DMS114 treated with DMSO at 0.1 percent for 48 hours (cell line): ENCODE data around the gene GAPT.
A peak's percentile ranks its signal among the peaks of the same experiment; 100 is the strongest.

Source experiments
- DNase-seq: peaks from one replicate; lab custom pipeline; 2025; ENCODE audit not compliant: unreplicated experiment; lab: John Stamatoyannopoulos, UW

Gene GAPT

DNA sequence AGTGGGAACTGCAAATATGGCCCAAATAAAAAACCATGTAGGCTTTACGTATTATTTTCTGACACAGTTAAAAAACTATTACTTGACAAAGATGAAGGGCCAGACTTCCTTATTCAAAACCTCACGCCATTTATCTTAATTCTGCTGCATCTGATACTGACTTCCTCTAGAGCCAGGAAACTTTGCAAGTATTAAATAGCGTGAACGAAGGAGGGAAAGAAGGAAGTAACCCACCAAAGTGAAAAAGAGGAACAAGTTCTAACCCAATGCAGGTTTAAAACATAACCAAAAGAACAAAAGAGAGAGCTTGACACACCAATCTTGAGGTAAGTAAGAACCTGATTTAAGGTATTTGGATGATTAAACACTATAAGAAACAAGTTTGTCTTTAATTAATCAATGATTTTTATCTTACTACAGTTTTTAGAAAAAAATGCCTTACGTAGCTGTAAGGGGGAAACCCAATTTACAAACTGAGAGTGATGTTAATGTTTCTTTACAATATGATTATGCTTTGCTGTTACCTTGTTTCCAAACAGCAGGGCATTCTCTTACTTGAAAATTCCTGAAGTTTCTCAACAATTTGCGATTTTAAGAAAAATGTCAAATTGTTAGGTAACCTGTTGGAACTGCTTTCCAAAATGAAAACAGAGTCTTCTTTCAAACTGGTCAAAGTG lies at the start of gene GAPT:
Gene GAPT, plus strand, starts transcription at position 220 of the 677 bp plus-strand sequence. CDS start 3,102 bp downstream, outside the sequence.
- DNase-seq: no peak

GRCh38 chr5:58444805-58445204 lies 46.4 kb upstream of the GAPT start:
- no peak for DNase-seq

GRCh38 chr5:58446024-58446423 lies 45.2 kb upstream of the GAPT start:
- DNase-seq: no peak

DNA sequence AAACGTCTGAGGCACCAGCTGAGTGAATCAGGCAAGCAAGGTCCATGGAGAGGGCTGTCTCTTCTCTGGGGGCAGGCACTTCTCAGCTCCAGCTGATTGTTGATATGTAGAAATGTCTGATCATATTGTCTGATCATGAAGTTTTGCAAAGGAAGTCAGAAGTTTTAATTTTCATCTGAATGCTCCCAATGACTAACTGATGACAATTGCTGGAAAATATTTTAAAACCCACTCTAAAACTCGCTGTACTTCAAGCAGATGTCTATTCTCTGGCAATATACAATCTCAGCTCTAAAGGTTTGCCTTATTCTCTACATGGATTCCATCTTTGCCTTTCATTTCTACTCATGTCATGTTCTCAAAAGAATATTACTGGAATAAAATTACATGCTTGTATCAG lies 44.0 kb upstream of the GAPT start:
- no peak for DNase-seq

- no peak for DNase-seq
These were observed 41.2 kb upstream of the GAPT start for GRCh38 chr5:58450018-58450417.

DNA sequence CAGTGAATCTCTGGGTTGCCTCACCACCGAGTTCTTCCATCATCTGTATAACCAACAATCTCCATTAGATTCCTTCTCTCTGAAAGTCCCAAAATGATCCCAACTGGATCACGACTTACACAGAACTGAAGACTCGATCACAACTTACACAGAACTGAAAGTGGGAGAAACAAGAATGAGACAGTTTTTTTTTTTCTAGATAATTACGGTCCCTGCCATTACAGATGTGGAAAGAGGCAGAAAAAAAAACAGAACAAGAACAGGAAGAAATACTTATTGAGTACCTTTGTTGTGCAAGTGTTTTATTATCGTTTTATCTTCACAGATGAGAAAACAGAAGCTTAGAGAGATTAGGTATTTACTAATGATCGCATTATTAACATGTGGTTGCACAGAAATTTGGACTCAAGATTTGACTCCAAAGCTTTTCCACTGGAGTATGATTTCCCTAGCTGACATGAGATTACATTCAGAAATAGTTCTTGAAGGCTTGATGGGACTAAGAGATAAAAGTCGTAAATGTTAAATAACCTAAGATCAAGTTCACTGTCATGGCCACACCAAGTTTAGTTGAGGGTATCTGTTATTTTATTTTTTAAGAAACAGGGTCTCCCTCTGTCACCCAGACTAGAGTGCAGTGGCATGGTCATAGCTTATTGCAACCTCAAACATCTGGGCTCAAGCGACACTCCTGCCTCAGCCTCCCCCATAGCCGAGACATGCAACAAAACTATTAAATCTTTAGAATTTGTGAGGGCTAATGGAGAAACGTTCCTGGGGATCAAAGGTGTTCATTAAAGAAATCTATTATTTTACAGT lies 40.2 kb upstream of the GAPT start:
- DNase-seq: no peak

DNA sequence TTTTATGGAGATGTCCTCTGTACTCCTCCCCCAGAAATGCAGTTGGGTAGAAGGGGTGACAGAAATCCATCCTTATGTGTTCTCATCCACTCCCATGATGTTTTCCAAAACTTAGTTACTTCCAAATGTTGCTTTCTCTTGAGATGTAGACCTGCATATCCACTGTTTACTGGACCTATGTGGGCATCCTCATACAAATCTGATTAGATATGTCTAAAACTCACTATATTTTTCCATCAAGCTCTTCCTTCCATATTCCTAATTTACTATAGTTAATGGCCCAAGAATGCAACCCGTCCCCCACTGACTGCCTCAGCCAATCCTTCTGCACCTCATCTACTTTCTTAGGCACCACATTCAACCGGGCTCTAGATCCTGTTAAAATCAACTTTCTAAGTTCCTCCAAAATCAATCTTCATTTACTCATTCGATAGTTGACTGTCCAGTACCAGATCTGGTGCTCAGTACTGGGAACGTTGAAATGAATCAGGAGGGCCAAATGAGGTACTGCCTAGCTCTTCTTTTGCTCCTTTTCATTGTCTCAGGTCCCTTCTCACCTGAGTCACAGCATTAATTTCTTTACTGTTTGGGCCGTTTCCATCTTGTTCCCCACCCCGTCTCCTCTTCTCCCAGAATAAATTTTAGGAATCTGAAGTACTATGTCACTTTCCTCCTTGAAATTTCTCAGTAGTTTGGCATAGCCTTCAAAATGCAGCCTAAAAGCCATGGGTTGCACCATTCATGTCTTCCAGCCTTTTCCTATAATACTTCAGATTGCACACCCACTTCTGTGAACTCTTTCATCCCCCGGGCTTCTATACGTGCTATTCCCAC lies 39.3 kb upstream of the GAPT start:
- no peak for DNase-seq

DNA sequence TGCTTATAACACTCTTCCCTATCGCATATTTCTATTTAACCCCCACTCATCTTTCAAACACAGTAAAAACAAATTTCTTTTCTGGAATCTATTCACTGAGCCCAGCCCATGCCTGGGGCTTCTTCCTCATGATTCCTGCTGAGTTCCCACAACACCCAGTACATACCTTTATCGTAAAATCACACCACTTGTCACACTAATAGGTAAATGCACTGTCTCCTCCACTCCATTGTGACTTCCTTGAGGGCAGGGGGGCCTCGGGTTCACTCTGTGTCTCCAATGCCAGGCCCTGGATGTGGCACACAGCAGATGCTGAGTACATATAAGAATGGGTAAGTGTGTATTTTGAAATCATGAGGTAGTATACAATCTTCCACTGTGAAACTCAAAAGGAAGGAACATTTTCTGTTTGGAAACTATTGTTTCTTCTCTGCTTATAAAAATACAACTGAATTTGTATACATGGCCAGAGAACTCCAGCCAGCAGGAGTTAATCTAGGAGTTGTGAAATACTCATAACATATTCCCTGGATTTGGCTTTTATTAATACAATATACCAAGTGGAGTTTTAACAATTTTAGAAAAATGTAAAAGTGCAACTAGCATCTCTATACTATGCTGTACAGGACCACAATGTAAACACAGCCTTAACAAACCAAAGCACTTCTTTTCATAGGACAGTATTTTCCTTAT lies 38.5 kb upstream of the GAPT start:
- DNase-seq: no peak

DNA sequence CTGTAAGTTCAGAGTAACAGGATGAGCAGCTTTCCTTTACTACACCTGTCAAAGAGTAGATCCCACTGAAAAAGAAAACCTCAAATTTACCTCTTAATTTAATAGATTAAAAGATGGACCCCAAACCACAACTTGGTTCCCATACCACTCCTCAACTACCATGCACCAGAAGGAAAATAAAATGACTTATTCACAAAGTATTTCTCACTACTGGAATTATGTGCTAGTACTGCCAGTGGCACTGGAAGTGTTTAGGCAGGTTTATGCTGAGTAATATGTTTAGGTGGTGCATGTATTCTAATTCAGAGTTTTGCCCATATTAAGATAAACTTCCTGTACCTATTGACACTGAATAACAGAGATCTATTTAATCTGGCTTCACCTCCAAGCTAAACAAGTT lies 37.9 kb upstream of the GAPT start:
- DNase-seq: no peak

DNA sequence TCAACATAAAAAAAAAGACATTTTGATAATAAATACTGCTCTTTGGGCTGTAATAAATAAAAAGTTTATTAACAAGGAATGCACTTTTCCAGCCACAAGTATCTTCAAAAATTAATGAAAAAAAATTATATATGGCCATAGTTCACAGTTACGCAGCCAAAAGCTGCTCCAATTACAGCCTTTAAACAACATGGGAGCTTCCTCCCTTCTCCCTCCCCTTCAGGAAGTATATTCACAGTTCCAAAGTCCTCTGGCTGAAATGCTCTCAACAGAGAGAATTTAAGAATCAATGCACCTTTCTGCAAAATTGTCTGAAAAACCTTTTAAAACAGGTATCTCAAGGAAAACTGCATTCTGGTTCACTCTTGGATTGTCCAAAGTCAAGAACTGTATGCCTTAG lies 37.2 kb upstream of the GAPT start:
- no peak for DNase-seq

DNA sequence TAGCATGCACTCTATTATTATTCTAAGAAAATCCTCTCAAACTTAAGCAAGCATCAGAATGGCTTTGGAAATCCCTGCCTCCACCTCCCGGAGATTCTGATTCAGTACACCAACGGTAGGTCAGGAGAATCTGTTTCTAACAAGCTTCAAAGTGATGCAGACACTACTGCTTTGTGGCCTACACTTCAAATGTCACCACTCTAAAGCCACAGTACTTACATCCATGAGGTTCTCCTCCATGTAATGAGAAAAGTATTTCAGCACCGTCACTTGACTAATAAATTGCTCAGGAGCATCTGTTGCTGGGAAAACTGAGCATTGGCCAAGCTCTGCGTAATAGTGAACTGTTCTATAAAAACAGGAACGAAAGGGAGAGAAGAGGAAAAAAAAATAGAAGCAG lies 36.2 kb upstream of the GAPT start:
- DNase-seq: no peak

DNA sequence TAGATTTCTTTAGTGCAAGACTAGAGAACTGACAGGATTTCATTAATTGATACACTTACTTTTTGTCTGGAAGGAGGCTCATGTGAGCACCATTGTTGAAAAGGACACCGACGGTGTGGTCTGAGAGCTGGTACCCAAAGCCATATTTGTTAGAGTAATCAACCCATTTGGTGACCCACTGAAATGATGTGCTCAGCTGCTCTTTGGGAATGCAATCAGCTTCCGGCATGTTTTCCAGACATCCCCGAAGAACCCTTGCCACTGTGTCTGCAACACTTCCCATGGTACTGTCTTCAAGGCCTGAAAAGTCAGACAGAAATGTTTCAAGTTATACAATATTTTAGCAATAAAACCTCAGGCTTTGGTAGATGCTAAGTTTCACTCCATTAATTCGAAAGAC lies 35.8 kb upstream of the GAPT start:
- no peak for DNase-seq

DNA sequence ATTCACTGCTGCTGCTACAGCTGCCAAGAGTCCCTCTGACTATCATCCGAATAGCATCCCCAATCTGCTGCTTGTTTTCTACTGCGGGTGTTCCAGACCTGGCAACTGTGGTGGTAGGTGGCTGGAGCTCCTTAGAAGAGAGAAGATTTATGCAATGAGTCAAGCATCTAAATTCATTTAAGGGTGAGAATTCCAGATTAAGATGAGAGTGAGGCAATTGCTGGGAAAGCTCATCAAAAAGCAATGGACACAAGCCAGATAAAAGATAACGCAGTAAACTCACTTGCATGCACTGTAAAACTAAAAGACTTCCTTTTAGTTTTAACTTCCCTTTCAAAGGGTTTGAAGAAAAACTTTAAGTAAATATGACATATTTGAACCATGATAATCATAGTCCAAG lies 35.2 kb upstream of the GAPT start:
- DNase-seq: no peak

- DNase-seq: no peak
These were observed 34.7 kb upstream of the GAPT start for GRCh38 chr5:58456486-58456885.

GRCh38 chr5:58457050-58457449 lies 34.2 kb upstream of the GAPT start:
- no peak for DNase-seq

DNA sequence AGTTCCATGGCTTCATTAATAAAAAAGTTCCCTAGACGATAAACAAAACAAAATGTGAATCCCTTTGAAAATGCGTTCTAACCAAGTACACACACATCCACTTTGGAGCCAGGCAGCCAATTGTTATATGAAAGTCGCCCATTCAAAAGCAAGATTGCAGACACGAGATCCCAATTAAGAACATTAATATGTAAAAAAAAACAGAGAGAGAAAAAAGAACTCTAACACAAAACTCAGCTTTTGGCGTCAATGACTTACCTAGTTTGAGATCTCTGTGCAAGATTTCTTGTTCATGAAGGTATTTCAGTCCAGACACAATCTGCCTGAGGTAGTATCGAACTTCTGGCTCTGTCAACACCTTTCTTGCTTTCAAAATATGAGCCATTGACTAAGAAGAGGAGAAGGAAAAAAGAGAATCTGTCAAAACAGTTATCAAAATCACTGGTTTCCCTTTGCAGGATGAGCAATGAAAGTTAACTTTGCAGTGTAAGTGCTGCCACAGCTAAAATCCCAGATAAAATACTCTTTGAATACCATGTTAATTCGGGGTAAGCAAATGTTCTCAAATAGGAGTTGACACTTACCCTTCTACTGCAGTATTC lies 33.0 kb upstream of the GAPT start:
- DNase-seq: no peak

GRCh38 chr5:58458743-58459145 lies 32.5 kb upstream of the GAPT start:
- no peak for DNase-seq

DNA sequence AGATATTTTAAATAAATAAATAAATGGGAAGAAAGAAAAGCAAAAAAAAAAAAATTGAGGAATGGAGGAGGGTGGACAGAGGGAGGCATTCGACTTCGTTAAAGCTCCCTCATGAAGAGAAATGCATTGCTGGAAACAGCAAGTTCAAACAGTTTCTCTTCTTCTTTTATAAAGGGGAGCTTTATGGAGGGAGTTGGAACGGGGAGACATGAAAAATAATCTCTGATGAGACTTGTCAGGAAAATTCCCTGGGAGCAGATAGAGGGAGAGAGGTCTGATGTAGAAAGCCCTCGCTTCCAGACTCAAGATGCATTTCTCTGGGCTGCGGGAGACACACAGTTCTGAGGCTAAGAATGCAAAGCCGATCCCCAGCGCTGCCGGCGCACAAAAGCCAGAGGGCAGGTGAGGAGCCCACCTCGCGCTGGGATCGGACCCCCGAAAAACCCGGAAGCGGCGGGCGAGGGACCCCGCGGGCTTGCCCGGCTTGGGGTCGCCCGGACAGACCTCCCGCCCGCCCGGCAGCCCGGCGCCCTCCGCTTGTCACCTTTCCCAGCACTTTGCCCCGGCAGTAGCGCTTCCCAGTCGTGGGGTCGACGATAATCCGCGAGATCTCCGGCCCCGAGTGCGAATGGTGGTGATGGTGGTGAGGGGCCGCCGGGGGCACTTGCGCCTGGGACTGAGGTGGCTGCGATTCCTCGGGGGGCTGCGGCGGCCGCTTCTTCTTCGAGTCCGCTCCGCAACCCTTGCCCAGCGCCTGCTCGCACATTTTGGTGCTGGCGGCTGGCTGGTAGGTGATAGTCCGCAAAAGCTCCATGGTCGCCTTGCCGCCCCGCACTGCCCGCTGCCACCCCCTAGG lies 31.9 kb upstream of the GAPT start:
- no peak for DNase-seq

DNA sequence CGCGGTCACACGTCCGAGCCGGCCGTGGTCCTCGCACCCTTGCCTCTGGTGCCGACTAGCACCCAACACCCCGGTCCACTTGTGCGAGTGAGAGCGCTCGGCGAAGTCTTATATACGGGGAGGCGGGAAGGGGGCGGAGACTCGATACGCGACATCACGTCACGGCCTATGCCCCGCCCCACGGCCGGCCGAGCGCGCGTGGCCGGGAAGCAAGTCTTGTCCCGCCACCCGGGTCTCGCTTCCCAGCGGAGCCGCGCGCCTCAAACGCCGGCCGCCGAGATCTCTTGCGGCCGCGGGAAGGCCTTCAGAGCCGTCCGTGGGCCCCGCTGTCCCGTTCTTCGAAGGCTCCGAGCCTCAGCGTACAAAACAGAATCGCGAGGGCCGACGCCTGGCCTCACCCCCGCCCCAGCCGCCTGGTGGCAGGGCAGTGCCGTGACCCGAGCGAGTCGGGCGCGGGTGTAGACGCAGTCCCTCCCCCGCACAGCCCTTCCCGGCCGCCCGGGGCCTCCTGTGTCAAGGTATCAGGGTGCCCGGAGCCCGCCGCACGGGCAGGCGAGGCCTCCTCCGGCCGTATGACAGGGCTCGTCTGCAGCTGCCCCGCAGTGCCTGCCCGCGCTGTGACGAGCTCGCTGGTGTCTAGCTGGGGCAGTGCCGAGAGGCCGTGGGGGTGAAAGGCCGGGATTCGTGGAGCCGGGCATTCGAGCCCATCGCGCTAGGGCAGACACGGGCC lies 31.1 kb upstream of the GAPT start, which contains the start of gene PLK2:
Gene PLK2, minus strand, starts transcription at position 85 of the 730 bp plus-strand sequence. CDS start 127 bp downstream, outside the sequence.
- DNase-seq: peak; percentile 29
